HCT116 (cell line): ENCODE data around the gene SDK1.

Experiments used
- CBX3 ChIP-seq: IDR thresholded peaks from 2 replicates; pipeline ENCODE4 v1.6.1; 2012; ENCODE audit warnings: low read depth
- CTCF ChIP-seq, 3 experiments: fragments of 200-600 bp in 1 of 3; sonication (generic) in 1 of 3; IDR thresholded peaks in 2 of 3; conservative IDR thresholded peaks in 1 of 3; 2 replicates each; pipeline ENCODE4 v1.5.1; 2012 to 2017; ENCODE audit warnings: low read depth in 2 of 3, low read length in 2 of 3, antibody characterized with exemption in 1 of 3, borderline replicate concordance in 1 of 3, control low read depth in 1 of 3, mild to moderate bottlenecking in 1 of 3, mixed read lengths in 1 of 3, mixed run types in 1 of 3, moderate library complexity in 1 of 3; ENCODE audit not compliant: insufficient read depth in 1 of 3
- EZH2 ChIP-seq: fragments of 200-600 bp; sonication (generic); IDR thresholded peaks from 2 replicates; pipeline ENCODE4 v1.6.1; 2017; ENCODE audit warnings: antibody characterized with exemption, mixed run types
- EZH2phosphoT487 ChIP-seq: fragments of 200-600 bp; IDR thresholded peaks from 2 replicates; pipeline ENCODE4 v1.6.1; 2018; ENCODE audit warnings: antibody characterized with exemption, borderline replicate concordance
- POLR2A ChIP-seq: IDR thresholded peaks from 2 replicates; pipeline ENCODE4 v1.7.0; 2011; ENCODE audit warnings: borderline replicate concordance; ENCODE audit not compliant: insufficient read depth, insufficient read length; ENCODE audit errors: extremely low read depth
- POLR2AphosphoS5 ChIP-seq: IDR thresholded peaks from 2 replicates; pipeline ENCODE4 v1.6.1; 2011; ENCODE audit warnings: mild to moderate bottlenecking, low read depth, low read length, moderate library complexity
- SP1 ChIP-seq: IDR thresholded peaks from 2 replicates; pipeline ENCODE4 v1.6.1; 2012; ENCODE audit warnings: low read depth
- SRF ChIP-seq: IDR thresholded peaks from 2 replicates; pipeline ENCODE4 v1.6.1; 2012; ENCODE audit warnings: low read depth
- TCF7L2 ChIP-seq: IDR thresholded peaks from 2 replicates; pipeline ENCODE4 v1.7.0; 2011; ENCODE audit warnings: borderline replicate concordance, inconsistent platforms; ENCODE audit not compliant: insufficient read depth, insufficient read length; ENCODE audit errors: extremely low read depth
- YY1 ChIP-seq: IDR thresholded peaks from 2 replicates; pipeline ENCODE4 v1.6.1; 2011; ENCODE audit warnings: low read length, low read depth, moderate library complexity, mild to moderate bottlenecking; ENCODE audit not compliant: insufficient replicate concordance; ENCODE audit errors: extremely low read depth

GRCh38 chr7:4067874-4068273 lies 766.8 kb downstream of the SDK1 start:
- TF ChIP-seq POLR2A (no peak), EZH2 (no peak), CTCF (IDR thresholded peaks at IDR 0.05 in 2 of 3, conservative IDR thresholded peaks at IDR 0.05 in 1 of 3; ENCODE audit: borderline replicate concordance in 1 of 3, insufficient read depth in 1 of 3, low read depth in 2 of 3, low read length in 2 of 3) (no peak), CBX3 (no peak), TCF7L2 (no peak), EZH2phosphoT487 (no peak), SRF (no peak), SP1 (no peak), YY1 (no peak), POLR2AphosphoS5 (no peak)
